Measurements from ENCODE around the gene OR51V1.

DNA sequence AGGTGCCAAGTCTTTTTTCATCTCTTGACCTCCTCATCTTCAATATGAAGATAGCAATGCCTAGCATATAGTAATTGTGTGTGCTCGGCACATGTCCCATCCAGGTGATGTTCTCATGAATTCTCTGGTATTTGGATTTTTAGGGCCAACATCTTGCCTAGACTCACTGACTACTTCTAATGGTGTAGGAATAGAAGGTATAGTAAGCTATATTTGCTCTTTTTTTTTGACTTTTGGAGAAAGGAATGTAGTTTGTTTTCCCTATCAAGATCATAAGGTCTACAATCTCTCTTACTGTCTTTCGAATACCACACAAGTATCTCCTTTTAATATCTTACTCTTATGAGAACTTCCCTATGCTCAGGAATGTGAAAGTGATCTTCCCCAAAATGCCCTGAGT lies 30.6 kb upstream of the OR51V1 start:
- TF ChIP-seq CTCF (conservative IDR thresholded peaks at IDR 0.05; ENCODE audit: low read depth, low read length) (no peak), EZH2phosphoT487 (IDR thresholded peaks at IDR 0.05; ENCODE audit: borderline replicate concordance, low read length) (no peak), EZH2 (IDR thresholded peaks at IDR 0.05; ENCODE audit: low read length, unreplicated experiment) (no peak)

All from PC-3 (cell line).